ENCODE measurements around the gene ZNF253.
"Not testable (repeated sequence)": the region's sequence is repeated elsewhere in the genome, so short reads cannot be mapped to it uniquely, and the experiment has no call there.

ZNF253 gene

DNA sequence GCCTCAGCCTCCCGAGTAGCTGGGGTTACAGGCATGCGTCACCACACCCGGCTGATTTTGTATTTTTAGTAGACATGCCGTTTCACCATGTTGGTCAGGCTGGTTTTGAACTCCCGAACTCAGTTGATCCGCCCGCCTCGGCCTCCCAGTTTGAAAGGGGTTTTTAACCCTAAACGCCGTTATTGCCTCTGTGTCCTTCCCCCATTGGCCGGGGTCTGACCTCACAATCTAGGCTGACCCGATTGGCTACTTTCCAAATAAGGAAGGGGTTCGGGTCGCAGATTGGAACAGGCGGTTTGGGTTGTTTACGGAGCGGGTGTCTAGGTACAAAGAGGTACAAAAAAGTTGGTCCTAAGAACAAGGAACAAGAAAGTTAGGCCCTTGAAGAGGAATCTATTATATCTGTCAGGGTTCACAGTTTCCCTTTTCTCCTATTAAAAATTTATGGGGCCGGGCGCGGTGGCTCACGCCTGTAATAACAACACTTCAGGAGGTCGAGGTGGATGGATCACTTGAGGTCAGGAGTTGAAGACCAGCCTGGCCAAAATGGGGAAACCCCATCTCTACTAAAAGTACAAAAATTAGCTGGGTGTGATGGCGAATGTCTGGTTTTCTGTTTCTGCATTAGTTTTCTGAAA is 1.0 kb downstream of the ZNF253 start:
- DNase-seq (ENCODE audit: low read depth), result peak; percentile 9
- TF ChIP-seq, protein P1, sequence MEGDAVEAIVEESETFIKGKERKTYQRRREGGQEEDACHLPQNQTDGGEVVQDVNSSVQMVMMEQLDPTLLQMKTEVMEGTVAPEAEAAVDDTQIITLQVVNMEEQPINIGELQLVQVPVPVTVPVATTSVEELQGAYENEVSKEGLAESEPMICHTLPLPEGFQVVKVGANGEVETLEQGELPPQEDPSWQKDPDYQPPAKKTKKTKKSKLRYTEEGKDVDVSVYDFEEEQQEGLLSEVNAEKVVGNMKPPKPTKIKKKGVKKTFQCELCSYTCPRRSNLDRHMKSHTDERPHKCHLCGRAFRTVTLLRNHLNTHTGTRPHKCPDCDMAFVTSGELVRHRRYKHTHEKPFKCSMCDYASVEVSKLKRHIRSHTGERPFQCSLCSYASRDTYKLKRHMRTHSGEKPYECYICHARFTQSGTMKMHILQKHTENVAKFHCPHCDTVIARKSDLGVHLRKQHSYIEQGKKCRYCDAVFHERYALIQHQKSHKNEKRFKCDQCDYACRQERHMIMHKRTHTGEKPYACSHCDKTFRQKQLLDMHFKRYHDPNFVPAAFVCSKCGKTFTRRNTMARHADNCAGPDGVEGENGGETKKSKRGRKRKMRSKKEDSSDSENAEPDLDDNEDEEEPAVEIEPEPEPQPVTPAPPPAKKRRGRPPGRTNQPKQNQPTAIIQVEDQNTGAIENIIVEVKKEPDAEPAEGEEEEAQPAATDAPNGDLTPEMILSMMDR (conservative IDR thresholded peaks at IDR 0.05; ENCODE audit: control insufficient read depth, insufficient read depth, low read depth, low read length), result no peak
- peak overlapping the region; percentile 89 for H3K4me3 ChIP-seq (ENCODE audit: control insufficient read depth, low read depth, low read length)

DNA sequence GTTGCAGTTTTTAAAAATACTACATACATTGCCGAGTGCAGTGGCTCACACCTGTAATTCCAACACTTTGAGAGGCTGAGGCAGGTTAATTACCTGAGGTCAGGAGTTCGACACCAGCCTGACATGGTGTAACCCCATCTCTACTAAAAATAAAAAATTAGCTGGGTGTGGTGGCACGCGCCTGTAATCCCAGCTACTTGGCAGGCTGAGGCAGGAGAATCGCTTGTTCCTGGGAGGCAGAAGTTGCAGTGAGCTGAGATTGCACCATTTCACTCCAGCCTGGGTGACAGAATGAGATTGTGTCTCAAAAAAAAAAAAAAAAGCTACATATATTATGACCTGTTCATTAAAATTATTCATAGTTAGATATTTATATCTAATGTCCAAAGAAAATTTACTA is 4.4 kb downstream of the ZNF253 start:
- not testable (repeated sequence) for DNase-seq (ENCODE audit: low read depth); H3K4me3 ChIP-seq (ENCODE audit: control insufficient read depth, low read depth, low read length)

DNA sequence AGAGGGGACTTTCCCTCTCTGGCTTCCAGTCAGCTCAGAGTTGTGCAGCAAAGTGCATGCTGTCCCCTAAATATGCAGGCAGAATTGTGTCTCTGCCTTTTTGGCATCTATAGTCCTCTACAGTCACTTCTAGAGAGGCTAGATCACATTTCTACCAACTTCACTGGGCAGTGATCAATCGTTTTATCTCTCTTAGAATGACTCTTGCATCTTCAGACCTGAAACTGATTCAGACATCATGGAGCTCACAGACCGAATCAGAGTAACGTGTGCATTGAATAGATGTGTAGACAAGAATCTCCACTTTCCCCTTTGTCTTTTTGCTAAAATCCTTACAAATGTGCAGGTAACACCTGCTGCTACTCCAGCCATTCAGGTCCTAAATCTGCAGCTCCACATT is 6.2 kb downstream of the ZNF253 start:
- DNase-seq (ENCODE audit: low read depth), result no peak
- H3K4me3 ChIP-seq (ENCODE audit: control insufficient read depth, low read depth, low read length), result no peak overlapping the region
- TF ChIP-seq, protein P1 (conservative IDR thresholded peaks at IDR 0.05; ENCODE audit: control insufficient read depth, insufficient read depth, low read depth, low read length), result no peak

DNA sequence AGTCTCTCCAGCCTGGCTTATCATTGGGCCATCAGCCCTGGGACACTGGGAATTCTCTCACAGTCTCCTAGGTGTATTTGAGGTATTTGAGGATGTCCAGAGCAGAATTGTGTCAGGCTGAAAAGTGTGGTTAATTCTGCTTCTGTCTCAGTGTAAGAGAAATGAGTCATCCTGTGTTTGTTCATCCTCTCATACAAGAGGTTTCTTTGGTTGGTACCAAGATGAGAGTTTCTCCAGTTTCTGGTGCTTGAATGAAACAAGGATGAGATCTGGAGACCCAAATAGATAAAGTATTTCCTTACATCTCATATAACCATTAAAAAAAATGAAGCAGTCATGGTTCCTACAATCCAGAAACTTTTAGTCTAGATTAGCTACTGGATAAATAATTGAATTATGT is 7.7 kb downstream of the ZNF253 start:
- DNase-seq (ENCODE audit: low read depth), result peak; percentile 15
- no peak overlapping the region for H3K4me3 ChIP-seq (ENCODE audit: control insufficient read depth, low read depth, low read length)
- TF ChIP-seq, protein P1 (conservative IDR thresholded peaks at IDR 0.05; ENCODE audit: control insufficient read depth, insufficient read depth, low read depth, low read length), result no peak

DNA sequence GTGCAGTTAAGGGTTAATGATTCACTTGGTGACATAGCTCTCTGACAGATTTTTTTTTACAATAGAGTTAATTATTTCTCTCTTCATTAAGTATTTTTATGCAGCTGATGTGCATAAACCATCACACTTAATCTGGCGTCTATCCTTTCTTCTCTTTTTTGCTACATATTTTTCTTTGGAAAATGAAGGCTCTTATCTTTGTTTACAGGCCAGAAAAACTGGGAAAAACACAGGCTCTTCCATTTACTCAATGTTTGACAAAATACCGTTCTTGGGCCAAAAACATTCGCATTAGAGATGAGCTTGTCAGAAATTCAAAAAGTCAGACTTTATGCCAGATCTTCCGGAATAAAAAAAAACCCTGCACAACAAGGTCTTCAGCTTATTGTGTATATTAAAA is 12.0 kb downstream of the ZNF253 start:
- DNase-seq (ENCODE audit: low read depth), result no peak
- TF ChIP-seq, protein P1 (conservative IDR thresholded peaks at IDR 0.05; ENCODE audit: control insufficient read depth, insufficient read depth, low read depth, low read length), result no peak

DNA sequence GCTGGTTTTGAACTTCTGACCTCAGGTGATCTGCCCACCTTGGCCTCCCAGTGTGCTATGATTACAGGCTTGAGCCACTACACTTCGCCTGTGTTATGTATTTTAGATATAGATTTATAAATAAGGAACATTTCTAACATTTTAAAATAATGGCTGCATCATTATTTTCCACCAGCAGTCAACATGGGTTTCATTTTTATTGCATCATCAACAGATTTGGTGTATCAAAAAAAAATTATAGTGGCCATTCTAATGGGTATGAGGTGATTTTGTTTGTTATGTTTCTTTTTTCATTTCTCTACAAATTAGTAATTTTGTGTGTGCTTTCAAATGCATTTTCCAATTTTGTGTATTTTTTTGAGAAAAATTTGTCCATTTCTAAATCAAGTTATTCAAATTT is 18.9 kb downstream of the ZNF253 start:
- no peak overlapping the region for H3K4me3 ChIP-seq (ENCODE audit: control insufficient read depth, low read depth, low read length)
- TF ChIP-seq, protein P1 (conservative IDR thresholded peaks at IDR 0.05; ENCODE audit: control insufficient read depth, insufficient read depth, low read depth, low read length), result no peak
- no peak for DNase-seq (ENCODE audit: low read depth)

More for the DNA sequence above, 12.0 kb downstream of the ZNF253 start:
- H3K4me3 ChIP-seq (ENCODE audit: control insufficient read depth, low read depth, low read length), result no peak overlapping the region

DNA sequence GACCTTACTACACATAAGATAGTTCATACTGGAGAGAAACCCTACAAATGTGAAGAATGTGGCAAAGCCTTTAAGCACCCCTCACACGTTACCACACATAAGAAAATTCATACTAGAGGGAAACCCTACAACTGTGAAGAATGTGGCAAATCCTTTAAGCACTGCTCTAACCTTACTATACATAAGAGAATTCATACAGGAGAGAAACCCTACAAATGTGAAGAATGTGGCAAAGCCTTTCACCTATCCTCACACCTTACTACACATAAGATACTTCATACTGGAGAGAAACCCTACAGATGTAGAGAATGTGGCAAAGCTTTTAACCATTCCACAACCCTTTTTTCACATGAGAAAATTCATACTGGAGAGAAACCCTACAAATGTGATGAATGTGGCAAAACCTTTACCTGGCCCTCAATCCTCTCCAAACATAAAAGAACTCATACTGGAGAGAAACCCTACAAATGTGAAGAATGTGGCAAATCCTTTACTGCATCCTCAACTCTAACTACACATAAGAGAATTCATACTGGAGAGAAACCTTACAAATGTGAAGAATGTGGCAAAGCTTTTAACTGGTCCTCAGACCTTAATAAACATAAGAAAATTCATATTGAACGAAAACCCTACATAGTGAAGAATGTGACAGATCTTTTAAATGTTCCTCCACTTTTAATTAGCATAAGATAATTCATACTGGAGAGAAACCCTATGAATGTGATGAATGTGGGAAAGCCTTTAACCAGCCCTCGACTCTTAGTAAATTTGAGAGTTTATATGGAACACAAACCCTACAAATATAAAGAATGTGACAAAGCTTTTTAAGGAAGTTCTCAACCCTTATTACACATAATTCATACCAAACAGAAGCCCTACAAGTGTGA is 26.6 kb downstream of the ZNF253 start:
- not testable (repeated sequence) for DNase-seq (ENCODE audit: low read depth); H3K4me3 ChIP-seq (ENCODE audit: control insufficient read depth, low read depth, low read length)

Measured in fibroblast of mammary gland (primary cell).